Ovary (tissue), 3 donors: ENCODE results near the gene PRDM10.
A peak's percentile ranks its signal among the peaks of the same experiment; 100 is the strongest.

Experiments
- CTCF ChIP-seq, 3 donors: fragments of 450-650 bp in 2 of 3; fragments of 200-600 bp in 1 of 3; IDR thresholded peaks; one replicate each; pipeline versions ENCODE4 v1.5.1 to v1.8.0; 2016 to 2022; ENCODE audit warnings: antibody characterized with exemption in 3 of 3, mild to moderate bottlenecking in 1 of 3
- POLR2A ChIP-seq: fragments of 450-650 bp; IDR thresholded peaks from one replicate; pipeline ENCODE4 v1.6.1; 2017; ENCODE audit warnings: antibody characterized with exemption, mild to moderate bottlenecking, moderate library complexity
- donor health status: DM: no; HTN: no; CAD: no.

GRCh38 chr11:129895126-129896041, 107.3 kb downstream of the PRDM10 start, which contains the start of gene NFRKB:
- TF ChIP-seq CTCF (IDR thresholded peaks at IDR 0.05), result no peak
- peak; percentile 25 for TF ChIP-seq POLR2A
